NT2/D1 (cell line): ENCODE results near the gene KIAA0319L.

Source experiments
- SUZ12 ChIP-seq: IDR thresholded peaks from 2 replicates; pipeline ENCODE4 v1.6.1; 2011; ENCODE audit not compliant: insufficient read length, insufficient read depth; ENCODE audit errors: extremely low read depth
- YY1 ChIP-seq: IDR thresholded peaks from 2 replicates; pipeline ENCODE4 v1.6.1; 2011; ENCODE audit not compliant: insufficient read length, insufficient read depth
- ZNF274 ChIP-seq: IDR thresholded peaks from 2 replicates; pipeline ENCODE4 v1.6.1; 2011; ENCODE audit warnings: mild to moderate bottlenecking, low read depth, low read length

GRCh38 chr1:35587736-35588135, 30.5 kb upstream of the KIAA0319L start:
- TF ChIP-seq SUZ12: no peak
- no peak for TF ChIP-seq YY1
- TF ChIP-seq ZNF274: no peak
